DOHH2 (cell line): ENCODE data around the gene EPB41L4B.
"Not testable (repeated sequence)": the region's sequence is repeated elsewhere in the genome, so short reads cannot be mapped to it uniquely, and the experiment has no call there.

ENCODE experiments used
- CTCF ChIP-seq: fragments of 200-600 bp; sonication (generic); IDR thresholded peaks from one replicate; pipeline ENCODE4 v1.5.1; 2014; ENCODE audit warnings: antibody characterized with exemption, mild to moderate bottlenecking, low read depth, low read length; ENCODE audit not compliant: poor library complexity, severe bottlenecking
- EZH2phosphoT487 ChIP-seq: fragments of 200-600 bp; sonication (generic); IDR thresholded peaks from 2 replicates; pipeline ENCODE4 v1.6.1; 2017; ENCODE audit warnings: borderline replicate concordance, mild to moderate bottlenecking, antibody characterized with exemption, low read length, moderate library complexity, mixed read lengths

- not testable (repeated sequence) for TF ChIP-seq CTCF, EZH2phosphoT487
These were observed 38.2 kb upstream of the EPB41L4B start for GRCh38 chr9:109358968-109359603.
